Calu3 (cell line): Measurements from ENCODE around the gene ALLC. TPM values are rescaled to one million over a fixed set of nuclear protein-coding genes. Genes with fewer than 3 reads are reported as not detected.

Source experiments
- BruUV-seq: library from RNA; stranded (reverse); fragments of 400-500 nt; replicated peaks from 2 replicates; lab custom pipeline; 2021; lab: Mats Ljungman, UMichigan
- CTCF ChIA-PET: fragments of 300-600 bp; sonication (Branson Sonifier 250); formaldehyde crosslinking; loops from one replicate; lab custom pipeline; 2022; ENCODE audit warnings: antibody characterized with exemption; lab: Charles Lee
- DNase-seq: peaks from one replicate; pipeline ENCODE4 v3.0.0; 2022
- H3K27ac Mint-ChIP-seq: one replicate; pipeline ENCODE4 v1.8.0; 2022; ENCODE audit warnings: mixed read lengths; ENCODE audit not compliant: unreplicated experiment
- H3K27me3 Mint-ChIP-seq: one replicate; pipeline ENCODE4 v1.8.0; 2022; ENCODE audit warnings: mixed read lengths; ENCODE audit not compliant: unreplicated experiment
- H3K36me3 Mint-ChIP-seq: one replicate; pipeline ENCODE4 v1.8.0; 2022; ENCODE audit warnings: mild to moderate bottlenecking, moderate library complexity, mixed read lengths; ENCODE audit not compliant: insufficient read depth, unreplicated experiment
- H3K4me1 Mint-ChIP-seq: one replicate; pipeline ENCODE4 v1.8.0; 2022; ENCODE audit warnings: mild to moderate bottlenecking, low read depth, mixed read lengths; ENCODE audit not compliant: unreplicated experiment
- H3K4me3 Mint-ChIP-seq: one replicate; pipeline ENCODE4 v1.8.0; 2022; ENCODE audit warnings: mild to moderate bottlenecking, low read depth, moderate library complexity, mixed read lengths; ENCODE audit not compliant: unreplicated experiment
- H3K9me3 Mint-ChIP-seq: one replicate; pipeline ENCODE4 v1.8.0; 2022; ENCODE audit warnings: low read depth, mixed read lengths; ENCODE audit not compliant: unreplicated experiment
- intact Hi-C: fragments of 100-400 bp; cut with micrococcal nuclease; formaldehyde crosslinking; loops from one replicate; pipeline ENCODE4 v1.10.0; 2022; ENCODE audit not compliant: unreplicated experiment
- total RNA-seq: library from RNA; stranded (reverse); gene quantifications from 2 replicates; pipeline ENCODE4 v1.2.3, GENCODE V29; 2022
- TF ChIP-seq, protein P1 (sequence below): fragments of 200-600 bp; IDR thresholded peaks from one replicate; pipeline ENCODE4 v1.8.0; 2022; ENCODE audit warnings: antibody characterized with exemption; ENCODE audit not compliant: unreplicated experiment

ALLC gene
- total RNA-seq, 1 experiment from 2014 or later = not detected

DNA sequence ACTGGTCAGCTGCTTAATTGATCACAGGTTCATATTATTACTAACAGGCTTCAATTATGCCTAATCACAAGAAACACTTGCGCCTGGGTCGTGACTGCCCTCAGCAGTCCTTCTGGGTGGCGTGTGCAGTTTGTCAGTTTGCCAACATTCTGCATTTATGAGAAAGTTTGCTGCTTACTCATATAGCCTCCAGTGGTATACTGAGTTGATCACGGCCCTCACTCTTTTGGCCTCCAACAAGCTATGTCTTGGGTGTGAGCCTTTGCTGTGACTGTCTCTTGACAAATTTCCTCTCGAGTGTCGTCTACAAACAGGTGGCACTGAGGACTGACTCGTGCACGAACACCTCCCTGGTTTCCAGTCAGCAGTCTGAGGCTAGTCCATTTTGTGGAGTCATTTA is 72.6 kb downstream of the ALLC start:
- TF ChIP-seq, protein P1, sequence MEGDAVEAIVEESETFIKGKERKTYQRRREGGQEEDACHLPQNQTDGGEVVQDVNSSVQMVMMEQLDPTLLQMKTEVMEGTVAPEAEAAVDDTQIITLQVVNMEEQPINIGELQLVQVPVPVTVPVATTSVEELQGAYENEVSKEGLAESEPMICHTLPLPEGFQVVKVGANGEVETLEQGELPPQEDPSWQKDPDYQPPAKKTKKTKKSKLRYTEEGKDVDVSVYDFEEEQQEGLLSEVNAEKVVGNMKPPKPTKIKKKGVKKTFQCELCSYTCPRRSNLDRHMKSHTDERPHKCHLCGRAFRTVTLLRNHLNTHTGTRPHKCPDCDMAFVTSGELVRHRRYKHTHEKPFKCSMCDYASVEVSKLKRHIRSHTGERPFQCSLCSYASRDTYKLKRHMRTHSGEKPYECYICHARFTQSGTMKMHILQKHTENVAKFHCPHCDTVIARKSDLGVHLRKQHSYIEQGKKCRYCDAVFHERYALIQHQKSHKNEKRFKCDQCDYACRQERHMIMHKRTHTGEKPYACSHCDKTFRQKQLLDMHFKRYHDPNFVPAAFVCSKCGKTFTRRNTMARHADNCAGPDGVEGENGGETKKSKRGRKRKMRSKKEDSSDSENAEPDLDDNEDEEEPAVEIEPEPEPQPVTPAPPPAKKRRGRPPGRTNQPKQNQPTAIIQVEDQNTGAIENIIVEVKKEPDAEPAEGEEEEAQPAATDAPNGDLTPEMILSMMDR = no peak
- Mint-ChIP-seq H3K36me3 (no peaks in the 10 kb centered on the region), H3K4me1 (no peaks in the 10 kb centered on the region), H3K27ac (no peak overlapping the region), H3K27me3 (peaks cover 73% of the 10 kb centered on the region), H3K4me3 (no peak overlapping the region), H3K9me3 (no peaks in the 10 kb centered on the region)
- BruUV-seq = no TSS peak
- intact Hi-C loops = no loop called here
- DNase-seq = no peak
- CTCF ChIA-PET = no interaction called here

GRCh38 chr2:3731829-3732228 is 73.8 kb downstream of the ALLC start:
- no peaks in the 10 kb centered on the region for H3K36me3 Mint-ChIP-seq
- no peaks in the 10 kb centered on the region for H3K9me3 Mint-ChIP-seq
- H3K4me1 Mint-ChIP-seq = no peaks in the 10 kb centered on the region
- no TSS peak for BruUV-seq
- intact Hi-C loops = no loop called here
- peaks cover 78% of the 10 kb centered on the region for H3K27me3 Mint-ChIP-seq
- CTCF ChIA-PET = no interaction called here
- no peak for DNase-seq
- H3K27ac Mint-ChIP-seq = no peak overlapping the region
- H3K4me3 Mint-ChIP-seq = no peak overlapping the region
- TF ChIP-seq, protein P1 = no peak

DNA sequence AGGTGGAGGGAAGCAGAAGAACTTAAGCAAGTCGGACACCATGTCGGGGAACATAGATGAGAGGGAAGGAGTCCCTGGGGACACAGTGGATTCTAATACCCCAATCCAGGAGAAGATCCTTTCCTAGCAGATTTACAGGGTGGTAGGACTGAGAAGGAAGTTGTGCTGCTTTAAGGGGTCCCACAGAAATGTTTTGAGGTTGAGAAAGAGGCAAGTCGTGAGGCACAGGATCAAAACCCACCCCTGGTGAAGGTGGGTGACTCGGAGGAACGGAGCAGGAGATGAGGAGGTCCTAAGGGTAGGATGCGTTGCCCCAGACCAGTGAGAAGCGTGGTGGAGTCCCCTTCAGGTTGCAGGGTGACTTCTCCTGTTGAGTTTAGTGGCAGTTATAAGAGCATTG is 78.1 kb downstream of the ALLC start:
- CTCF ChIA-PET = interaction anchor here (1.5 kb wide), 1 partner anchor 8 kb away, joined by 3 read pairs; no protein-coding TSS in a partner anchor
- Mint-ChIP-seq H3K27me3 (peaks cover 48% of the 10 kb centered on the region), H3K27ac (no peak overlapping the region), H3K9me3 (no peaks in the 10 kb centered on the region), H3K4me1 (no peaks in the 10 kb centered on the region), H3K36me3 (no peaks in the 10 kb centered on the region), H3K4me3 (no peak overlapping the region)
- intact Hi-C loops = no loop called here
- BruUV-seq = no TSS peak
- TF ChIP-seq, protein P1 = no peak
- DNase-seq = no peak

GRCh38 chr2:3737128-3737527 is 79.1 kb downstream of the ALLC start:
- CTCF ChIA-PET = interaction anchor here (1.5 kb wide), 1 partner anchor 9 kb away, joined by 3 read pairs; no protein-coding TSS in a partner anchor
- Mint-ChIP-seq H3K27me3 (peaks cover 38% of the 10 kb centered on the region), H3K4me3 (no peak overlapping the region), H3K4me1 (no peaks in the 10 kb centered on the region), H3K27ac (no peak overlapping the region), H3K9me3 (no peaks in the 10 kb centered on the region), H3K36me3 (no peaks in the 10 kb centered on the region)
- DNase-seq = no peak
- BruUV-seq = no TSS peak
- TF ChIP-seq, protein P1 = no peak
- intact Hi-C loops = no loop called here
